ENCODE results near the gene NSMCE3. TPM values are rescaled to one million over a fixed set of nuclear protein-coding genes. Genes with fewer than 3 reads are reported as not detected.

Gene NSMCE3
- total RNA-seq, 2 donors from 2014 or later = 10.0 to 11.1 TPM

DNA sequence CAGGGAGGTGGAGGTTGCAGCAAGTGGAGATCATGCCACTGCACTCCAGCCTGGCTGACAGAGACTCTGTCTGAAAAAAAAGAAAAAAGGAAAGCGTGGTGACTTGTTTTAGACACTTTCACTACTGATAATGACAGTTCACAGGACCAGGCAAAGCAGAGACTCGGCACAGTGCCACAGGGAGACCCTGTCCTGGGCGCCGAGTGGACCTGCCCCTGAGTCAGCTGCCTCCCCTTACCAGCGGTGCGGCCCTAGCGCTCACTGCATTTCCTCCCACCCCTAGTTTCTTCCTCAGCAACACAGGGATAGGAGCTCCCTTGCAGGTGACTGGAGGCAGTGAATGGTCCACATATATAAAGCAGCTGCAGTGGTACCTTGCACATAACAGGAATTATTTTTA, 38.7 kb upstream of the NSMCE3 start:
- no peak overlapping the region for H3K4me3 ChIP-seq
- H3K27ac ChIP-seq = no peak overlapping the region
- no peaks in the 10 kb centered on the region for H3K9me3 ChIP-seq
- no peaks in the 10 kb centered on the region for H3K4me1 ChIP-seq (ENCODE audit: control insufficient read depth in 1 of 2, low read depth in 2 of 2)
- TF ChIP-seq, protein P1, sequence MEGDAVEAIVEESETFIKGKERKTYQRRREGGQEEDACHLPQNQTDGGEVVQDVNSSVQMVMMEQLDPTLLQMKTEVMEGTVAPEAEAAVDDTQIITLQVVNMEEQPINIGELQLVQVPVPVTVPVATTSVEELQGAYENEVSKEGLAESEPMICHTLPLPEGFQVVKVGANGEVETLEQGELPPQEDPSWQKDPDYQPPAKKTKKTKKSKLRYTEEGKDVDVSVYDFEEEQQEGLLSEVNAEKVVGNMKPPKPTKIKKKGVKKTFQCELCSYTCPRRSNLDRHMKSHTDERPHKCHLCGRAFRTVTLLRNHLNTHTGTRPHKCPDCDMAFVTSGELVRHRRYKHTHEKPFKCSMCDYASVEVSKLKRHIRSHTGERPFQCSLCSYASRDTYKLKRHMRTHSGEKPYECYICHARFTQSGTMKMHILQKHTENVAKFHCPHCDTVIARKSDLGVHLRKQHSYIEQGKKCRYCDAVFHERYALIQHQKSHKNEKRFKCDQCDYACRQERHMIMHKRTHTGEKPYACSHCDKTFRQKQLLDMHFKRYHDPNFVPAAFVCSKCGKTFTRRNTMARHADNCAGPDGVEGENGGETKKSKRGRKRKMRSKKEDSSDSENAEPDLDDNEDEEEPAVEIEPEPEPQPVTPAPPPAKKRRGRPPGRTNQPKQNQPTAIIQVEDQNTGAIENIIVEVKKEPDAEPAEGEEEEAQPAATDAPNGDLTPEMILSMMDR (IDR thresholded peaks at IDR 0.05) = no peak
- no peaks in the 10 kb centered on the region for H3K36me3 ChIP-seq
- no peak for ATAC-seq (ENCODE audit: insufficient number of reproducible peaks, low FRiP score, low read depth)
- no peaks in the 10 kb centered on the region for H3K27me3 ChIP-seq (replicated peaks; ENCODE audit: insufficient read depth)
- no peak for DNase-seq (ENCODE audit: low spot score)

DNA sequence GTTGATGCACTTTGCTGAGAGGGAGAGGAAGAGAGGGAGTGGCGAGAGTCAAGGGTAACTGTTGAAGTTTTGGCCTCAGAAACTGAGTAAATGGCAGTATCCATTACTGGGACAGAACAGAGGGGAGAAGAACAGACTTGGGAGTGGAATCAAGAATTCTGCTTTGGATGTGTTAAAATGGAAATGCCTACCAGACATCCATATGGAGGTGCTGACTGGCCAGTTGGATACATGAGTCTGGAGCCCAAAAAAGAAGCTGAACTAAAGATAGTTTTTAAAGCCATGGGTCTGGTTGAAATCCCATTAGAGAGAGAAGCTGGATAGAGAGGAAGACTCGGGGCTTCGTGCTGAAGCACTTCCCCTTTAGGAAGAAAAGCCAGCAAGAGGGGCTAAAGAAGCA, 35.9 kb upstream of the NSMCE3 start:
- ATAC-seq (ENCODE audit: insufficient number of reproducible peaks, low FRiP score, low read depth) (no peak), DNase-seq (ENCODE audit: low spot score) (no peak)
- H3K9me3 ChIP-seq = no peaks in the 10 kb centered on the region
- no peaks in the 10 kb centered on the region for H3K36me3 ChIP-seq
- no peaks in the 10 kb centered on the region for H3K4me1 ChIP-seq (ENCODE audit: control insufficient read depth in 1 of 2, low read depth in 2 of 2)
- H3K4me3 ChIP-seq = no peak overlapping the region
- H3K27ac ChIP-seq = no peak overlapping the region
- TF ChIP-seq, protein P1 (IDR thresholded peaks at IDR 0.05) = no peak
- H3K27me3 ChIP-seq (replicated peaks; ENCODE audit: insufficient read depth) = no peaks in the 10 kb centered on the region

DNA sequence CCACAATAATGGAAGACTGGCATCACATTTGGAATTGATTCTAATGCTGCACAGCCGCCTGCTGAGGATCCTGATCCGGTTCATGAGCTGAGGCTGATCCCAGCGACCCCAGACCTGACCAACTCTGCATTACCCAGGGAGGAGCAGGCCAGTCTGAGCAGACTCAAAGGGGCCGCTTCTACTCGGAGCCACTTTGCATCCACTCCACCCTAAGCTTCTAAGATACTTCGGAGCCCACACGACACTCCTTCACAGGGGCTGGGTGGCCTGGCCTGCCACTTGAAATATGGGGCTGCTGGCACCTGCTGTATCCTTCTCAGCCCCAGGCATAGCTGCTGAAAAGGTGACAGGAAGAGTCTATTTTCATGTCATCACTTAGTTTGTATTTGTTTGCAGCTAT, 33.2 kb upstream of the NSMCE3 start:
- no peak for DNase-seq (ENCODE audit: low spot score)

DNA sequence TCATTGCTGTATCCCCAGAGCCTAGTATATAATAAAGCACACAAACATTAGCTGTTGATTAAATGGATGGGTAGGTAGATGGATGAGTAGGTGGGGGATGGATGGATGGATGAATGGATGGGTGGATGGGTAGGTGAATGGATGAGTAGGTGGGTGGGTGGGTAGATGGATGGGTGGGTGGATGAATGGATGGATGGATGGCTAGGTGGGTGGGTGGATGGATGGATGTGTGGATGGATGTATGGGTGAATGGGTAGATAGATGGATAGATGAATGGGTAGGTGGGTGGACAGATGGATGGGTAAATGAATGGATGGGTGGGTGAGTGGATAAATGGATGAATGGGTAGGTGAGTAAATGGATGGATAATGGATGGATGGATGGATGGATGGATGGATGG, 30.2 kb upstream of the NSMCE3 start:
- Histone ChIP-seq H3K4me3 (no peak overlapping the region), H3K9me3 (no peaks in the 10 kb centered on the region), H3K27me3 (replicated peaks; ENCODE audit: insufficient read depth) (no peaks in the 10 kb centered on the region), H3K4me1 (ENCODE audit: control insufficient read depth in 1 of 2, low read depth in 2 of 2) (no peaks in the 10 kb centered on the region), H3K27ac (no peak overlapping the region), H3K36me3 (no peaks in the 10 kb centered on the region)
- DNase-seq (ENCODE audit: low spot score) (no peak), ATAC-seq (ENCODE audit: insufficient number of reproducible peaks, low FRiP score, low read depth) (no peak)
- TF ChIP-seq, protein P1 (IDR thresholded peaks at IDR 0.05) = no peak

More for the DNA sequence above, 33.2 kb upstream of the NSMCE3 start:
- TF ChIP-seq, protein P1 (IDR thresholded peaks at IDR 0.05) = no peak
- H3K4me3 ChIP-seq = no peak overlapping the region
- no peaks in the 10 kb centered on the region for H3K27me3 ChIP-seq (replicated peaks; ENCODE audit: insufficient read depth)
- ATAC-seq (ENCODE audit: insufficient number of reproducible peaks, low FRiP score, low read depth) = no peak
- no peaks in the 10 kb centered on the region for H3K9me3 ChIP-seq
- no peak overlapping the region for H3K27ac ChIP-seq
- no peaks in the 10 kb centered on the region for H3K4me1 ChIP-seq (ENCODE audit: control insufficient read depth in 1 of 2, low read depth in 2 of 2)
- H3K36me3 ChIP-seq = no peaks in the 10 kb centered on the region

DNA sequence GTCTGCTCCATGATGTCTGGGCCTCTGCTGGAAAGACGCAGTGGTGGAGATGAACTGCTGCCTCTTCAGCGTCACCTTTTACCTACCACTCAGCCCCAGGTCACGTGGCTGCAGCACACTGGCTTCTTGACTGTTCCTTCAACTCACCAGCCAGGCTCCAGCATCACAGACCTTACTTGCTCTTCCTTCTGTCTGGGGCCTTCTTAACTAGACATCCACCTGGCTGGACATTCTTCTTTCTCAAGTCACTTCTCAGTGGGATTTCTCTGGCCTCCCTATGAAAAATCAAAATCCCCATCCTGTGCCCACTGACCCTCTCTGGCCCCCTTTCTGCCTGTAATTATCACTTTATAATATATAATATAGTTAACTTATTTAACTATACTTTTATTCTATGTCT, 29.7 kb upstream of the NSMCE3 start:
- TF ChIP-seq, protein P1 (IDR thresholded peaks at IDR 0.05) = no peak
- Histone ChIP-seq H3K36me3 (no peaks in the 10 kb centered on the region), H3K27me3 (replicated peaks; ENCODE audit: insufficient read depth) (no peaks in the 10 kb centered on the region), H3K9me3 (no peaks in the 10 kb centered on the region), H3K4me1 (ENCODE audit: control insufficient read depth in 1 of 2, low read depth in 2 of 2) (no peaks in the 10 kb centered on the region), H3K27ac (no peak overlapping the region), H3K4me3 (no peak overlapping the region)
- ATAC-seq (ENCODE audit: insufficient number of reproducible peaks, low FRiP score, low read depth) (no peak), DNase-seq (ENCODE audit: low spot score) (no peak)

Measured in thoracic aorta (tissue), 2 donors.